Lower leg skin (tissue), 4 donors: Measurements from ENCODE around the gene RHOV. TPM values are rescaled to one million over a fixed set of nuclear protein-coding genes. Genes with fewer than 3 reads are reported as not detected.

Source experiments
- DNase-seq, 2 donors: peaks; one replicate each; pipeline ENCODE4 v3.0.0-alpha.2; 2019; ENCODE audit warnings: low spot score in 2 of 2
- H3K4me3 ChIP-seq: fragments of 200-600 bp; sonication (generic); 2 replicates; pipeline ENCODE4 v1.5.1; 2017; ENCODE audit warnings: mild to moderate bottlenecking, low read depth; ENCODE audit not compliant: poor library complexity, severe bottlenecking
- CTCF ChIP-seq, 3 donors: fragments of 450-650 bp; IDR thresholded peaks; one replicate each; pipeline ENCODE4 v1.5.1; 2016; ENCODE audit warnings: antibody characterized with exemption in 3 of 3, mild to moderate bottlenecking in 3 of 3, moderate library complexity in 2 of 3
- POLR2A ChIP-seq, 2 donors: fragments of 450-650 bp; IDR thresholded peaks; one replicate each; pipeline ENCODE4 v1.6.1; 2016 to 2017; ENCODE audit warnings: antibody characterized with exemption in 2 of 2, mild to moderate bottlenecking in 1 of 2, moderate library complexity in 1 of 2
- WGBS, 2 donors: methylation state at CpG; one replicate each; pipeline ENCODE4 v1.1.5; 2018; 5-methylcytosine and 5-hydroxymethylcytosine counted together
- intact Hi-C: fragments of 100-400 bp; cut with DNase I; formaldehyde crosslinking; loops from one replicate; pipeline ENCODE4 v1.15.0; 2023; ENCODE audit warnings: low total_unique reads
- total RNA-seq, 4 donors: library from RNA; depleted of rRNA; stranded (reverse); fragments of >200 nt; gene quantifications; one replicate each; pipeline ENCODE4 v1.1.0, GENCODE V29; 2016

Gene RHOV
- total RNA-seq, 4 donors from 2014 or later = 78.5 to 111 (median 95.9) TPM

GRCh38 chr15:40906991-40907802, 33.2 kb upstream of the RHOV start:
- DNase-seq = peak in 1 of 2 donors; percentile 90
- TF ChIP-seq POLR2A (IDR thresholded peaks at IDR 0.05) (no peak), CTCF (IDR thresholded peaks at IDR 0.05) (no peak)
- 15% methylated on average over 17 to 22 of the region's 22 CpGs for WGBS, 2 donors
- intact Hi-C loops = loop anchor here (5.0 to 10.0 kb wide), 2 partner anchors 115 to 278 kb away; no protein-coding TSS in a partner anchor
- H3K4me3 ChIP-seq = peak overlapping the region; percentile 1

- no peak for TF ChIP-seq POLR2A (IDR thresholded peaks at IDR 0.05)
- peak in 1 of 3 donors; percentile 18 for TF ChIP-seq CTCF (IDR thresholded peaks at IDR 0.05)
- intact Hi-C loops = loop anchor here (5.0 to 10.0 kb wide), 2 partner anchors 116 to 278 kb away; no protein-coding TSS in a partner anchor
- 3 to 5% methylated on average over 14 to 25 of the region's 36 CpGs for WGBS, 2 donors
- peak overlapping the region; percentile 1 for H3K4me3 ChIP-seq
- DNase-seq = peak; percentile 79 to 96
Measured at GRCh38 chr15:40906091-40906990, 32.3 kb upstream of the RHOV start.

- intact Hi-C loops = loop anchor here (5.0 to 10.0 kb wide), 2 partner anchors 118 to 280 kb away; no protein-coding TSS in a partner anchor
- 68 to 75% methylated on average over 7 of the region's 7 CpGs for WGBS, 2 donors
- peak in 1 of 2 donors; percentile 83 for DNase-seq
- H3K4me3 ChIP-seq = no peak overlapping the region
- TF ChIP-seq POLR2A (IDR thresholded peaks at IDR 0.05) (no peak), CTCF (IDR thresholded peaks at IDR 0.05) (no peak)
Measured at GRCh38 chr15:40904552-40905201, 30.6 kb upstream of the RHOV start.

- TF ChIP-seq CTCF (IDR thresholded peaks at IDR 0.05) (no peak), POLR2A (IDR thresholded peaks at IDR 0.05) (no peak)
- intact Hi-C loops = loop anchor here (10.0 kb wide), 1 partner anchor 282 kb away; no protein-coding TSS in a partner anchor
- DNase-seq = peak in 1 of 2 donors; percentile 92
- WGBS, 2 donors = 68 to 73% methylated on average over 30 to 33 of the region's 33 CpGs
- no peak overlapping the region for H3K4me3 ChIP-seq
Measured at GRCh38 chr15:40902605-40903561, 28.8 kb upstream of the RHOV start.
